ENCODE results near the gene NDUFAF8.
"Not testable (repeated sequence)": the region's sequence is repeated elsewhere in the genome, so short reads cannot be mapped to it uniquely, and the experiment has no call there.

Gene NDUFAF8

DNA sequence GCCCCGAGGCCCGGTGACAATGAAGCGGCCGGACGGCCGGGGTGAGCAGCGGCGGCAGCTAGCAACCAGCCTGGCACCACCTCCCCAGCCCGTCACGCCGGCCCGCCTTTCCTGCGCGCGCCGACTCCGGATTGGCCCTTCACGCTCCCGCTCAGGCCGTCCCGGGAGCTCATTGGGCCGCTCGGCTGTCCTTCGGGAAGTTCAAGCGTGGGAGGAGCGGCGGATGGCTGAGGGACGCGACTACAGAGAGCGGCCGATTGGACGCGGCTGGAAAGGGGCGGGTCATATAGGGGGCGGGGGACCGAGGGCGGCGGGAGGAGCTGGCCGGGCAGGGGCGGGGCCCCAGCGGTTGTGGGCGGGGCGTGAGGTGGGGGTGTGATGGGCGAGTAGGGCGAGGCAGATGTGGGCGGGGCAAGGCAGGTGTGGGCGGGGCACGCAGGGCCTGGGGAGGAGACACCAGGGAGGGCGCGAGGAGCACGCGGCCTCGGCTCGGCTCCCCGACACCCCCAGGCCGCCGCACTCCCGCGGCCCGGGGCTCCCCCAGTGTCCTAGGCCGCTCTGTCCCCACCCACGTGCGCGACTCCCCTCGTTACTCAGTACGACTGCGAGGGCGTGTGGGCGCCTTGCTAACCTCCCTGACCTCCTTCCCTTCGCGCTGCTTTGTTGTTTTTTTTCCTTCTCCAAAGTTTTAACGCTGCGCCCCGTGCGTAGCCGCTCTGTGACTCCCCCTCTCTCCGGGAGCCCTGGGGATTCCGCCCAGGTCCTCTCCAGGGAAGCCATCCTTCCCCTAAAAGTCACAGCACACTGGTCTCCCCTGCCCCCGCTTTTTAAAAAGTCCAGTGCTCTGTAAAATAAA lies 16.0 kb upstream of the NDUFAF8 start, which contains the start of gene CEP131:
TSS of gene CEP131 (minus strand) at position 60 of the 856 bp plus-strand sequence. CDS start 2,909 bp downstream, outside the sequence.
- H3K27me3 ChIP-seq: no peaks in the 10 kb centered on the region
- peaks cover 0 to 27% (median 20%) of the 10 kb centered on the region in 11 experiments; a peak in 20 of 22 replicates for H3K36me3 ChIP-seq
- peak within 1 kb of the TSS; percentile 86 to 98 (median 92) for H3K4me3 ChIP-seq
- peak within 1 kb of the TSS; percentile 80 to 90 (median 83) for H3K9ac ChIP-seq
- peak within 1 kb of the TSS; percentile 97 to 100 (median 99) for H3K4me2 ChIP-seq
- peaks cover 0 to 9% (median 7%) of the 10 kb centered on the region in 11 experiments; a peak in 10 of 22 replicates for H3K9me3 ChIP-seq (replicated peaks in 1 of 11)
- peaks cover 0 to 32% (median 12%) of the 10 kb centered on the region in 11 experiments; a peak in 13 of 22 replicates for H4K20me1 ChIP-seq
- peak within 1 kb of the TSS; percentile 24 to 81 (median 74); a peak in 21 of 22 replicates for H3K27ac ChIP-seq
- peaks cover 23 to 28% (median 26%) of the 10 kb centered on the region in 10 experiments for H3K4me1 ChIP-seq
- no peak for TF ChIP-seq Cebpa-rat (IDR thresholded peaks at IDR 0.05)

DNA sequence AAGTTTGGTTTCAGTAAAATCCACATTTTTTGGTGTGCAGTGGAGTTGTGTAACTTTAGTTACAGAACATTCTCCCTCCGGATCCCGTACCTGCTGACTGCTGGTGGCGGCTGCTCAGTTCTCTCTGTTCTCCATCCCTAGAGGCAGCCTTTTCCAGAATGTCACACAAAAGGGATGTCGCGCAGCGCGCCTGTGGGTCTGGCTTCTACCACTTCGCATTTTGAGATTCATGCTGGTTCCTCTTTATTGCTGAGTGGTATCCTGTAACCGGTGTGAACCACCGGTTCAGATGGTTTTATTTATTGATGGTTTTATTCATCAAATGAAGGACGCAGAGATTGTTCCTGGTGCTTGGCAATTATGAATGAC lies 15.4 kb upstream of the NDUFAF8 start:
- peaks cover 0 to 31% (median 12%) of the 10 kb centered on the region in 11 experiments; a peak in 14 of 22 replicates for H4K20me1 ChIP-seq
- no peak for TF ChIP-seq Cebpa-rat (IDR thresholded peaks at IDR 0.05)
- peak overlapping the region; percentile 35 to 78 (median 74); a peak in 20 of 22 replicates for H3K9ac ChIP-seq
- H3K27me3 ChIP-seq: no peaks in the 10 kb centered on the region
- peaks cover 3 to 24% (median 18%) of the 10 kb centered on the region in 11 experiments; a peak in 20 of 22 replicates for H3K36me3 ChIP-seq
- H3K27ac ChIP-seq: peak overlapping the region in 9 of 11 experiments; percentile 58 to 81 (median 74); a peak in 18 of 22 replicates
- H3K4me3 ChIP-seq: peak overlapping the region in 9 of 10 experiments; percentile 42 to 88 (median 53); a peak in 18 of 20 replicates
- peak overlapping the region; percentile 76 to 93 (median 86) for H3K4me2 ChIP-seq
- H3K4me1 ChIP-seq: peaks cover 23 to 34% (median 26%) of the 10 kb centered on the region in 10 experiments
- peaks cover 0 to 9% (median 7%) of the 10 kb centered on the region in 11 experiments; a peak in 10 of 22 replicates for H3K9me3 ChIP-seq (replicated peaks in 1 of 11)

DNA sequence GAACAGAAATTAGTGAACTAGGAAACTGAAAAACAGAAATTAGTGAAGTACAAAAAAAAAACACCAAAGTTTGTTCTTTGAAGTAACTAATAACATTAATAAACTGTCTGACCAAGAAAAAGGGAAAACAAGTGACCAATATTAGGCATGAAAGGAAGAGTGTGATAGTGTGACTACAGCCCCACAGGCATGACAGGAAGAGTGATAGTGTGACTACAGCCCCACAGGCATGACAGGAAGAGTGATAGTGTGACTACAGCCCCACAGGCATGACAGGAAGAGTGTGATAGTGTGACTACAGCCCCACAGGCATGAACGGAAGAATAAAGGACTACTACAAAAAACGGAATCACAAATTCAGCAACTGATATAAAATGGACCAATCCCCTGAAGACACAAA lies 11.5 kb upstream of the NDUFAF8 start:
- Histone ChIP-seq H3K4me2 (0 out of 22 replicates have a peak overlapping the region, but pooled peaks of 1 of the 11 experiments have one; percentile 19), H3K4me1 (peaks cover 9 to 31% (median 11%) of the 10 kb centered on the region in 10 experiments; a peak in 18 of 20 replicates), H4K20me1 (peaks cover 0 to 42% (median 10%) of the 10 kb centered on the region in 11 experiments; a peak in 13 of 22 replicates), H3K36me3 (peaks cover 32 to 46% (median 39%) of the 10 kb centered on the region in 11 experiments)
- H3K9me3 ChIP-seq (replicated peaks in 1 of 11); H3K9ac ChIP-seq; H3K27ac ChIP-seq; H3K4me3 ChIP-seq; H3K27me3 ChIP-seq: not testable (repeated sequence)

- H3K4me2 ChIP-seq: peak overlapping the region in 1 of 11 experiments; percentile 44; a peak in 1 of 22 replicates
- H3K27ac ChIP-seq: no peak overlapping the region
- H3K4me1 ChIP-seq: peaks cover 7 to 30% (median 8%) of the 10 kb centered on the region in 10 experiments; a peak in 18 of 20 replicates
- TF ChIP-seq Cebpa-rat (IDR thresholded peaks at IDR 0.05): no peak
- no peak overlapping the region for H3K4me3 ChIP-seq
- peaks cover 0 to 50% (median 17%) of the 10 kb centered on the region in 11 experiments; a peak in 15 of 22 replicates for H4K20me1 ChIP-seq
- no peaks in the 10 kb centered on the region for H3K27me3 ChIP-seq
- H3K36me3 ChIP-seq: peaks cover 40 to 53% (median 47%) of the 10 kb centered on the region in 11 experiments
- peaks cover 0 to 9% (median 7%) of the 10 kb centered on the region in 11 experiments; a peak in 10 of 22 replicates for H3K9me3 ChIP-seq (replicated peaks in 1 of 11)
- H3K9ac ChIP-seq: no peak overlapping the region
These were observed 10.7 kb upstream of the NDUFAF8 start for GRCh38 chr17:81228420-81228819.

- no peaks in the 10 kb centered on the region for H3K27me3 ChIP-seq
- H3K4me2 ChIP-seq: peak overlapping the region in 1 of 11 experiments; percentile 44; a peak in 1 of 22 replicates
- peaks cover 45 to 60% (median 53%) of the 10 kb centered on the region in 11 experiments for H3K36me3 ChIP-seq
- TF ChIP-seq Cebpa-rat (IDR thresholded peaks at IDR 0.05): no peak
- no peak overlapping the region; a peak in 1 of 22 replicates for H3K9ac ChIP-seq
- H3K27ac ChIP-seq: no peak overlapping the region
- H3K4me3 ChIP-seq: no peak overlapping the region
- H3K4me1 ChIP-seq: peaks cover under 1 to 25% (median 2%) of the 10 kb centered on the region in 10 experiments; a peak in 15 of 20 replicates
- H4K20me1 ChIP-seq: peaks cover 0 to 56% (median 23%) of the 10 kb centered on the region in 11 experiments; a peak in 16 of 22 replicates
- peaks cover 0 to 9% (median 7%) of the 10 kb centered on the region in 11 experiments; a peak in 10 of 22 replicates for H3K9me3 ChIP-seq (replicated peaks in 1 of 11)
These were observed 10.1 kb upstream of the NDUFAF8 start for GRCh38 chr17:81228834-81229665.

DNA sequence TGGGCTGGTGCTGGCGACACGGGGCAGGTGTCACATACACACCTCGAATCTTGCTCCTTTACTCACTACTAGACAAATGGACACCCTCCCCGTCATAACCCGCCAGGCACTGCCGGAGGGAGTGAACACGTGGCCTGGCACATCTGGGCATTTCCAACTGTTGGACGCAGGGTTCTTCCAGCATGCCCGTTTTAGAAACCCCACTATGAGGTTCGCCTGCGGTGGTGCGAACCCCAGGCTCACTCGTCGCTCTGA lies 9.5 kb upstream of the NDUFAF8 start:
- H3K9me3 ChIP-seq (replicated peaks in 1 of 11): peaks cover 0 to 9% (median 7%) of the 10 kb centered on the region in 11 experiments; a peak in 10 of 22 replicates
- H3K36me3 ChIP-seq: peaks cover 45 to 65% (median 58%) of the 10 kb centered on the region in 11 experiments
- TF ChIP-seq Cebpa-rat (IDR thresholded peaks at IDR 0.05): no peak
- no peaks in the 10 kb centered on the region for H3K27me3 ChIP-seq
- H3K4me1 ChIP-seq: peaks cover 0 to 25% (median 0%) of the 10 kb centered on the region in 10 experiments; a peak in 3 of 20 replicates
- no peak overlapping the region for H3K9ac ChIP-seq
- H3K4me2 ChIP-seq: peak overlapping the region in 1 of 11 experiments; percentile 5; a peak in 1 of 22 replicates
- H3K4me3 ChIP-seq: no peak overlapping the region
- H4K20me1 ChIP-seq: peaks cover 0 to 62% (median 29%) of the 10 kb centered on the region in 11 experiments; a peak in 16 of 22 replicates
- H3K27ac ChIP-seq: no peak overlapping the region

GRCh38 chr17:81230043-81230820 lies 8.9 kb upstream of the NDUFAF8 start:
- Histone ChIP-seq H3K4me3 (no peak overlapping the region), H3K27me3 (no peaks in the 10 kb centered on the region), H4K20me1 (peaks cover 1 to 68% (median 35%) of the 10 kb centered on the region in 11 experiments; a peak in 16 of 22 replicates), H3K27ac (no peak overlapping the region), H3K9ac (no peak overlapping the region), H3K36me3 (peaks cover 45 to 68% (median 59%) of the 10 kb centered on the region in 11 experiments), H3K4me1 (peaks cover 0 to 25% (median 0%) of the 10 kb centered on the region in 10 experiments; a peak in 3 of 20 replicates), H3K4me2 (no peak overlapping the region), H3K9me3 (replicated peaks in 1 of 11) (peaks cover 0 to 9% (median 7%) of the 10 kb centered on the region in 11 experiments; a peak in 10 of 22 replicates)
- TF ChIP-seq Cebpa-rat (IDR thresholded peaks at IDR 0.05): no peak

Measured in BLaER1 treated with 17β-estradiol and CSF1 and Interleukin-3, amounts not matched to agents 10 nM and 100 nM (cell line).